NAMALWA (cell line): ENCODE measurements around the gene GNG8.
"Not testable (repeated sequence)": the region's sequence is repeated elsewhere in the genome, so short reads cannot be mapped to it uniquely, and the experiment has no call there.

Source experiments
- DNase-seq: peaks from one replicate; pipeline ENCODE4 v3.0.0-alpha.2; 2015; ENCODE audit warnings: low spot score

GNG8 gene

GRCh38 chr19:46646402-46646801 lies 10.4 kb upstream of the GNG8 start:
- DNase-seq = no peak

GRCh38 chr19:46644720-46645119 lies 8.7 kb upstream of the GNG8 start:
- no peak for DNase-seq

- DNase-seq = no peak
Observed at GRCh38 chr19:46640656-46641055, 4.7 kb upstream of the GNG8 start.

- no peak for DNase-seq
Observed at GRCh38 chr19:46639358-46640182, 3.6 kb upstream of the GNG8 start.

GRCh38 chr19:46637224-46637623 lies 1.2 kb upstream of the GNG8 start:
- DNase-seq = no peak

GRCh38 chr19:46634656-46635218 lies 1.3 kb downstream of the GNG8 start:
- DNase-seq = no peak

- peak; percentile 90 for DNase-seq
Observed at GRCh38 chr19:46634045-46634655, 1.9 kb downstream of the GNG8 start.

GRCh38 chr19:46633130-46633529 lies 2.9 kb downstream of the GNG8 start:
- DNase-seq = no peak

GRCh38 chr19:46631481-46631880 lies 4.5 kb downstream of the GNG8 start:
- no peak for DNase-seq

GRCh38 chr19:46630586-46631205 lies 5.3 kb downstream of the GNG8 start:
- no peak for DNase-seq

GRCh38 chr19:46629546-46630025 lies 6.4 kb downstream of the GNG8 start:
- DNase-seq = no peak

GRCh38 chr19:46628970-46629369 lies 7.0 kb downstream of the GNG8 start:
- not testable (repeated sequence) for DNase-seq

GRCh38 chr19:46626446-46626845 lies 9.6 kb downstream of the GNG8 start:
- no peak for DNase-seq

GRCh38 chr19:46625731-46626130 lies 10.3 kb downstream of the GNG8 start:
- DNase-seq = no peak

GRCh38 chr19:46624958-46625661 lies 10.9 kb downstream of the GNG8 start, which contains the start of gene PTGIR:
PTGIR (minus strand) TSS chr19:46625089; CDS start chr19:46624225, 864 bp downstream.
- DNase-seq = no peak

- no peak for DNase-seq
Observed at GRCh38 chr19:46623915-46624502, 12.0 kb downstream of the GNG8 start.

- DNase-seq = no peak
Observed at GRCh38 chr19:46622118-46622446, 13.9 kb downstream of the GNG8 start.

- DNase-seq = no peak
Observed at GRCh38 chr19:46621191-46622117, 14.5 kb downstream of the GNG8 start.

GRCh38 chr19:46620716-46621115 lies 15.3 kb downstream of the GNG8 start:
- DNase-seq = no peak

GRCh38 chr19:46620267-46620666 lies 15.7 kb downstream of the GNG8 start:
- DNase-seq = no peak
